ENCODE measurements around the gene PGAP1.

DNA sequence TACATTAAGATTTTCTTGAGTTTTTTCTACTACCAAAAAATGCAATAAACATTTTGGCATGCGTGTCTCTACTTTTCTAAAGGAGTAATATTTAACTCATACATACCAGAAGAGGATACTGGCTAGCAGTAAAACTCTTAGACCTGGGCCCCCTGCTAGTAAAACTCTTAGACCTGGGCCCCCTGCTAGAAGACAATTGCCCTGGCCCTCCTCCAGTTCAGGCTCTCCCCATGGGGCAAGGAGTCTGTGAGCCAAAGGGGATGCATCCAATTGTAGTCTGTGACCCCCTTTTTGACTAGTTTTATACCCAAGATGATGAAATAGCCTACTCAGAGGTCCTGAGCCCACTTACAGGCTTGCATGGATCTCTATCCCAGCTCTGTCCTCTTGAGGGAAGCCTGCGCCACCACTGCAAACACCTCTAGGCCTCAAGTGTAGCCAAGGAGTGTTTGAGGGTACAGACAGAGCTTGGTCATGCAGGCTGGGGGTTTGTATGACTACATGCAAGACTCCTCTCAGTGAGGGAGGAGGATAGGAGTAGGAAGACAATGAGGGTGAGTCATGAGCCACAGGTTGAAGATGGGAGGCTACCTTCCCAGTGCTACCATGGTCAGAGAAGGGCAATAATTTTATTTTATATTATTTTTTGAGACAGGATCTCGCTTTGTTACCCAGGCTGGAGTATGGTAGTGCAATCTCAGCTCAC, 45.2 kb upstream of the PGAP1 start:
- TF ChIP-seq, protein P1, sequence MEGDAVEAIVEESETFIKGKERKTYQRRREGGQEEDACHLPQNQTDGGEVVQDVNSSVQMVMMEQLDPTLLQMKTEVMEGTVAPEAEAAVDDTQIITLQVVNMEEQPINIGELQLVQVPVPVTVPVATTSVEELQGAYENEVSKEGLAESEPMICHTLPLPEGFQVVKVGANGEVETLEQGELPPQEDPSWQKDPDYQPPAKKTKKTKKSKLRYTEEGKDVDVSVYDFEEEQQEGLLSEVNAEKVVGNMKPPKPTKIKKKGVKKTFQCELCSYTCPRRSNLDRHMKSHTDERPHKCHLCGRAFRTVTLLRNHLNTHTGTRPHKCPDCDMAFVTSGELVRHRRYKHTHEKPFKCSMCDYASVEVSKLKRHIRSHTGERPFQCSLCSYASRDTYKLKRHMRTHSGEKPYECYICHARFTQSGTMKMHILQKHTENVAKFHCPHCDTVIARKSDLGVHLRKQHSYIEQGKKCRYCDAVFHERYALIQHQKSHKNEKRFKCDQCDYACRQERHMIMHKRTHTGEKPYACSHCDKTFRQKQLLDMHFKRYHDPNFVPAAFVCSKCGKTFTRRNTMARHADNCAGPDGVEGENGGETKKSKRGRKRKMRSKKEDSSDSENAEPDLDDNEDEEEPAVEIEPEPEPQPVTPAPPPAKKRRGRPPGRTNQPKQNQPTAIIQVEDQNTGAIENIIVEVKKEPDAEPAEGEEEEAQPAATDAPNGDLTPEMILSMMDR (IDR thresholded peaks at IDR 0.05) = no peak
- TF ChIP-seq, protein P2, sequence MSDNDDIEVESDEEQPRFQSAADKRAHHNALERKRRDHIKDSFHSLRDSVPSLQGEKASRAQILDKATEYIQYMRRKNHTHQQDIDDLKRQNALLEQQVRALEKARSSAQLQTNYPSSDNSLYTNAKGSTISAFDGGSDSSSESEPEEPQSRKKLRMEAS (IDR thresholded peaks at IDR 0.05; ENCODE audit: low read depth) = no peak
- TF ChIP-seq GABPA (IDR thresholded peaks at IDR 0.05; ENCODE audit: low read depth) (no peak), FOXM1 (IDR thresholded peaks at IDR 0.05; ENCODE audit: low read depth) (no peak), POLR2AphosphoS5 (IDR thresholded peaks at IDR 0.05; ENCODE audit: low read depth, low read length) (no peak), ELF1 (IDR thresholded peaks at IDR 0.05) (no peak), MXI1 (IDR thresholded peaks at IDR 0.05; ENCODE audit: low read depth, low read length) (no peak), MEF2A (IDR thresholded peaks at IDR 0.05; ENCODE audit: borderline replicate concordance, low read depth) (no peak), TAF1 (IDR thresholded peaks at IDR 0.05; ENCODE audit: borderline replicate concordance, low read depth, low read length) (no peak), RCOR1 (IDR thresholded peaks at IDR 0.05; ENCODE audit: low read length) (no peak), EZH2phosphoT487 (IDR thresholded peaks at IDR 0.05; ENCODE audit: borderline replicate concordance, low read depth) (no peak), SMC3 (IDR thresholded peaks at IDR 0.05; ENCODE audit: low read depth, low read length) (no peak)
- TF ChIP-seq, protein P3, sequence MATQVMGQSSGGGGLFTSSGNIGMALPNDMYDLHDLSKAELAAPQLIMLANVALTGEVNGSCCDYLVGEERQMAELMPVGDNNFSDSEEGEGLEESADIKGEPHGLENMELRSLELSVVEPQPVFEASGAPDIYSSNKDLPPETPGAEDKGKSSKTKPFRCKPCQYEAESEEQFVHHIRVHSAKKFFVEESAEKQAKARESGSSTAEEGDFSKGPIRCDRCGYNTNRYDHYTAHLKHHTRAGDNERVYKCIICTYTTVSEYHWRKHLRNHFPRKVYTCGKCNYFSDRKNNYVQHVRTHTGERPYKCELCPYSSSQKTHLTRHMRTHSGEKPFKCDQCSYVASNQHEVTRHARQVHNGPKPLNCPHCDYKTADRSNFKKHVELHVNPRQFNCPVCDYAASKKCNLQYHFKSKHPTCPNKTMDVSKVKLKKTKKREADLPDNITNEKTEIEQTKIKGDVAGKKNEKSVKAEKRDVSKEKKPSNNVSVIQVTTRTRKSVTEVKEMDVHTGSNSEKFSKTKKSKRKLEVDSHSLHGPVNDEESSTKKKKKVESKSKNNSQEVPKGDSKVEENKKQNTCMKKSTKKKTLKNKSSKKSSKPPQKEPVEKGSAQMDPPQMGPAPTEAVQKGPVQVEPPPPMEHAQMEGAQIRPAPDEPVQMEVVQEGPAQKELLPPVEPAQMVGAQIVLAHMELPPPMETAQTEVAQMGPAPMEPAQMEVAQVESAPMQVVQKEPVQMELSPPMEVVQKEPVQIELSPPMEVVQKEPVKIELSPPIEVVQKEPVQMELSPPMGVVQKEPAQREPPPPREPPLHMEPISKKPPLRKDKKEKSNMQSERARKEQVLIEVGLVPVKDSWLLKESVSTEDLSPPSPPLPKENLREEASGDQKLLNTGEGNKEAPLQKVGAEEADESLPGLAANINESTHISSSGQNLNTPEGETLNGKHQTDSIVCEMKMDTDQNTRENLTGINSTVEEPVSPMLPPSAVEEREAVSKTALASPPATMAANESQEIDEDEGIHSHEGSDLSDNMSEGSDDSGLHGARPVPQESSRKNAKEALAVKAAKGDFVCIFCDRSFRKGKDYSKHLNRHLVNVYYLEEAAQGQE (IDR thresholded peaks at IDR 0.05; ENCODE audit: low read depth, low read length) = no peak
- TF ChIP-seq, protein P4, sequence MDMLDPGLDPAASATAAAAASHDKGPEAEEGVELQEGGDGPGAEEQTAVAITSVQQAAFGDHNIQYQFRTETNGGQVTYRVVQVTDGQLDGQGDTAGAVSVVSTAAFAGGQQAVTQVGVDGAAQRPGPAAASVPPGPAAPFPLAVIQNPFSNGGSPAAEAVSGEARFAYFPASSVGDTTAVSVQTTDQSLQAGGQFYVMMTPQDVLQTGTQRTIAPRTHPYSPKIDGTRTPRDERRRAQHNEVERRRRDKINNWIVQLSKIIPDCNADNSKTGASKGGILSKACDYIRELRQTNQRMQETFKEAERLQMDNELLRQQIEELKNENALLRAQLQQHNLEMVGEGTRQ (IDR thresholded peaks at IDR 0.05; ENCODE audit: borderline replicate concordance, low read depth, low read length) = no peak
